Fibroblast of villous mesenchyme (primary cell): Measurements from ENCODE around the gene ATXN7L2. TPM values are rescaled to one million over a fixed set of nuclear protein-coding genes. Genes with fewer than 3 reads are reported as not detected.

Experiments used
- DNase-seq: peaks from one replicate; pipeline ENCODE4 v3.0.0-alpha.2; 2010; ENCODE audit warnings: low read depth
- H3K4me3 ChIP-seq: 2 replicates; pipeline ENCODE4 v1.5.1; 2011; ENCODE audit warnings: low read depth, mild to moderate bottlenecking, low read length
- total RNA-seq: library from RNA; depleted of rRNA; stranded (reverse); fragments of >200 nt; gene quantifications from 2 replicates; pipeline ENCODE4 v1.2.3, GENCODE V29; 2012
- TF ChIP-seq, protein P1 (sequence below): IDR thresholded peaks from 2 replicates; pipeline ENCODE4 v1.5.1; 2012; ENCODE audit warnings: low read depth, mild to moderate bottlenecking, low read length; ENCODE audit not compliant: insufficient read depth

The ATXN7L2 gene
- total RNA-seq, 1 donor = 4.7 TPM

DNA sequence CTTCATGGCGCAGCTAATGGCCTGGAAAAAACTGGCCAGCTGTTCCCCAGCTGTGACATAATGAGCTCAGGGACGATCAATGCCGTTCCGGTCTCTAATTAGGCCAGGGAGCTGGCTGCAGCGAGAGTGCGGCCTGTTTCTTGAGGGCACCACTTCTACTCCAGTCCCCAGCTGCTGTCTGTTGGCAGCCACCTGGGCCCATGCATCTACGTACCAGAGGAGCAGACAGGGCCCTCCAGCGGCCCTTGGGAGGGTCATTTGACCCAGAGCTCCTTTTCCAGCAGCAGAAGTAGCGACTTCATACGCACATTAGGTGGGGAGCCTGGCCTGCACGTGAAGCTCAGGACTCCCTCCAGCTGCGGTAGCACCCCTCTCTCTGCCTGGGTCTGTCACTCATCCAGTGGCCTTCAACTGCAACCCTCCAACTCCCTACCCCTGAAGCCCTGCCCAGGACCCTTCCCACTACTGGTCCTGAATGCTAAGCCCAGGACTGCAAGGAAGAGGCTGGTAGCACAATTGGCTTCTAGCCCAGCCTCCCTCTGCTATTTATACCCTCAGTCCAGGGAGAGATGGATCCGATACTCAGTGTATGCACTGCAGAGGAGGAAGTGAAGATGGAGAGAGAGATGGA, 46.9 kb downstream of the ATXN7L2 start:
- no peak for DNase-seq
- TF ChIP-seq, protein P1, sequence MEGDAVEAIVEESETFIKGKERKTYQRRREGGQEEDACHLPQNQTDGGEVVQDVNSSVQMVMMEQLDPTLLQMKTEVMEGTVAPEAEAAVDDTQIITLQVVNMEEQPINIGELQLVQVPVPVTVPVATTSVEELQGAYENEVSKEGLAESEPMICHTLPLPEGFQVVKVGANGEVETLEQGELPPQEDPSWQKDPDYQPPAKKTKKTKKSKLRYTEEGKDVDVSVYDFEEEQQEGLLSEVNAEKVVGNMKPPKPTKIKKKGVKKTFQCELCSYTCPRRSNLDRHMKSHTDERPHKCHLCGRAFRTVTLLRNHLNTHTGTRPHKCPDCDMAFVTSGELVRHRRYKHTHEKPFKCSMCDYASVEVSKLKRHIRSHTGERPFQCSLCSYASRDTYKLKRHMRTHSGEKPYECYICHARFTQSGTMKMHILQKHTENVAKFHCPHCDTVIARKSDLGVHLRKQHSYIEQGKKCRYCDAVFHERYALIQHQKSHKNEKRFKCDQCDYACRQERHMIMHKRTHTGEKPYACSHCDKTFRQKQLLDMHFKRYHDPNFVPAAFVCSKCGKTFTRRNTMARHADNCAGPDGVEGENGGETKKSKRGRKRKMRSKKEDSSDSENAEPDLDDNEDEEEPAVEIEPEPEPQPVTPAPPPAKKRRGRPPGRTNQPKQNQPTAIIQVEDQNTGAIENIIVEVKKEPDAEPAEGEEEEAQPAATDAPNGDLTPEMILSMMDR = no peak
- no peak overlapping the region for H3K4me3 ChIP-seq

DNA sequence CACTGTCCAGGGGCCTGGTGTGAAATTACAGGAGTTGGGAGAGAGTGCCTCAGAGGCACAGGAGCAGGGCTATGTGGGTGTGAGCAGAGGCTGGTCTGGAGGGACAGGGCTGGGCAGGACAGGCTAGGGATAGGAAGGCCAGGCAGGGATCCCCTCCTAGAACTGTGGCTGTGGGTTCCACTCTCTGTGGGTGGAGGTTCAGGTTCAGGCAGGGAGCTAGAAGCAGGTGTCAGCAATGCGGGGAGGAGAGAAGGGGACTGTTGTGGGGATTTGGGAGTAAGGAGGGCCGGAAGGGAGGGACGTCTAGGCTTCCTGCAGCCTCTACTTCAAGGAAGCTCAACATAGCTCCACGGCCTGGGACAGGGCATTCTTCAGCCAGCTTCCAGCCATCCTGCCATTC, 47.7 kb downstream of the ATXN7L2 start:
- no peak for DNase-seq
- TF ChIP-seq, protein P1 = no peak
- H3K4me3 ChIP-seq = no peak overlapping the region

DNA sequence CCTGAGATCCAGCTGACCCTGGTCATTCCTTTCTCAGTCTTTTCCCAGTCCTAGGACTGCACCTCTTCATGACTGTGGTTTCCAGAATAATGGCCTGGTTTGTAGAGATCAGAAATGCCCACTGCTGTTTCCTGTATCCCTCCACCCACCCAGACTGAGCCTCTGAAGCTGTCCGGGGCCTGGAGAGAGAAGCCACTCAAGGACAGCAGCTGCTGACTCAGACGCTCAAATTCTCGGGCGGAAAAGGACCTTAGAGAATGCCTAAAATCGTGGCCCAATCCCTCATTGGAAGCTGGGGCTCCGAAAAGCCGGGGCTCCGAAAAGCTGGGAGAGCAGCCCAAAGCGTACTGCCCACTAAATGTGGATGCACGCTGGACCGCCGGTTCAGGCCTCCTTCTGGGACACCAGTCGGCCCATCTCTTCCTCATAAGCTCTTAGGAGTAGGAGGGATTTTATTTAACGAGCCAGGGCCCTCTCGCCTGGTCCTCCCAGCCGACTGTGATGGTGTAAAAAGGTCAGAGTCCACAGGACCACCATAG, 48.2 kb downstream of the ATXN7L2 start:
- DNase-seq = no peak
- TF ChIP-seq, protein P1 = no peak
- no peak overlapping the region for H3K4me3 ChIP-seq

DNA sequence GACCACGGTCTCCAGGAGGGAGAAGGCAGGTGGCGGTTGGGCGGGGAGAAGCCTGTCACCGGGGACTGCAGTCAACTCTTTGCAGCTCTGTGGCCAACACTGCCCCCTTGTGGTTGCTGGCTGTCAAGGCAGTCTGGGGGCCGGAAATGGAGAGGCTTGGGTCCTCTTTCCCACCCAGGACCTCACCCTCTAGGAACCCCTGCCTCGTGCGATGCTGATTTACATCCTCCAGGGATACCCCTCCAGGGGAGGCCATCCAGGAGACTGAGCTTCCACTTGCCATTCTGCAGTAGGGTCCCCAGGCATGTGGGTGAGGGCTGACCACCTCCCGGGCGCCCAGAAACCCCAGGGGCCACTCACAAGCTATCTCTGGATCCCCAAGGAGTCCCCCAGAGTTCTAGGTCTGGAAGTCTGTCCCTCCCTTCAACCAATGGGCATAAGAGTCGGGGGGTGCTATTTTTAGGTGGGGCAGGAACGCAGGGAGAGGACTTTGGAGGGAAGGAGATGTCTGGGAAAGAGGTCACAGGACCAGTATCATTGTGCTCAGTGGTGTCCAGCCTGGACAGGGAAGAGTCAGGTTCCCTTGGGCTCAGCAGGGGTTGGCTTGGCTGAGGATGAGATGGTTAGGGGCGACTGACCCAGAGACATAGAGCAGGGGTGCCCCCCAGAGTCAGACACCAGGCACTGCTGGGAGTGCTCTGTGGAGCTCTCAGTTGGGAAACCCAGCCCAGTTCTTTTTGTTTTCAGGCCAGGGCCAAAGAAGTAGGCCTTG, 48.8 kb downstream of the ATXN7L2 start:
- peak; percentile 67 for DNase-seq
- H3K4me3 ChIP-seq = peak overlapping the region; percentile 0
- TF ChIP-seq, protein P1 = peak; percentile 96

DNA sequence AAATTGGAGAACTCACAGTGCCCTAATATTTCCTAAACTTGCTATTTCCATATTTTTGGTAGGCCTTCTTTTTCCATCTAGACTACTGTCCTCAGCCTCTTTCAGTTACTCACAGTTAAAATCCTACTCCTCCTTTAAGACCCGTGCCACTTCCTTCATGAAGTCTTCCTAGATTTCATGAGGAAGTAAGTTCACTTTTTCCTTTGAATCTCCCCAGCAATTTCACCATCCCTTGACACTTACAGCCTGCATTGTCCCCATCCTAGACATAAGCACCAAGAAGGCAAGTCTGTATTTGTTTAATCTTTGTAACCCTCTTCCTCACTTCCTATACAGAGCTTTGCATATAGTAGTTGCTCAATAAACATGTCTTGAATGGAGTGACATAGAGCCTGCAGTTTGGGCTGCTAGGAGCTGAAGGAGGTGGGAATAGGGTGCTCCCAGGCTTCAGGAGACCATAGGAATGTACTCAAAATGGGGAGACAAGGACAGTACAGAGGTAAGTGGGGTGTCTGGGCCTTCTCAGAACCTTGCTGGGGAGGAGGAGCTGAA, 50.7 kb downstream of the ATXN7L2 start:
- TF ChIP-seq, protein P1 = no peak
- H3K4me3 ChIP-seq = no peak overlapping the region
- no peak for DNase-seq

DNA sequence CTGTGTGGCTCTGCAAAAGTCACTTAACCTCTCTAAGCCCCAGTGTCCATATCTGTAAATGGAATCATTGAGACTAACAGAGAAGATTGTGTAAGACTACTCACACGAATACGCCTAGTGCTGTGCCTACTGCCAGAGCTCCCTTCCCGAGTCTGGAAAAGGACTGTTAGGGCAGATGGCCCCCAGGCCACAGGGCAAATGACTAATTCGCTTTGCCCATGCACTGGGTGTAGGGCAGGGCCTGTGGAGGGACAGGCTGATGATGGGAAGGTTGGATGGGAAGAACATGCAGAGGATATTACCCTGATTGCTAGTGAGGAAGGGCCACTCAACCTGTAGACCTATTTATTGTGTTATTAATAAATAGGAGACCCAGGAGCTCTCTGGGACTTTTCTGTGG, 51.8 kb downstream of the ATXN7L2 start:
- no peak overlapping the region for H3K4me3 ChIP-seq
- DNase-seq = peak; percentile 24
- TF ChIP-seq, protein P1 = no peak
